Stimulated activated CD8-positive, alpha-beta memory T cell treated with anti-CD3 and anti-CD28 coated beads, Interleukin-12 subunit alpha, Interleukin-12 subunit beta, amount 100 ng/mL, for 1 hour (primary cell): ENCODE results near the gene CCDC57.
"Not testable (repeated sequence)": the region's sequence is repeated elsewhere in the genome, so short reads cannot be mapped to it uniquely, and the experiment has no call there.

Source experiments
- DNase-seq: peaks from one replicate; pipeline ENCODE4 v3.0.0-alpha.2; 2020; ENCODE audit warnings: low read depth

CCDC57 gene

GRCh38 chr17:82175951-82176350 lies 36.7 kb downstream of the CCDC57 start:
- DNase-seq = no peak

- no peak for DNase-seq
Observed at GRCh38 chr17:82175201-82175600, 37.4 kb downstream of the CCDC57 start.

GRCh38 chr17:82174042-82174857 lies 38.4 kb downstream of the CCDC57 start:
- DNase-seq = not testable (repeated sequence)

GRCh38 chr17:82173351-82174041 lies 39.1 kb downstream of the CCDC57 start:
- no peak for DNase-seq

GRCh38 chr17:82172486-82173160 lies 40.0 kb downstream of the CCDC57 start:
- DNase-seq = no peak

GRCh38 chr17:82171750-82172375 lies 40.8 kb downstream of the CCDC57 start:
- DNase-seq = no peak

GRCh38 chr17:82170412-82170961 lies 42.2 kb downstream of the CCDC57 start:
- no peak for DNase-seq

- no peak for DNase-seq
Observed at GRCh38 chr17:82168568-82168967, 44.1 kb downstream of the CCDC57 start.

GRCh38 chr17:82167028-82167427 lies 45.6 kb downstream of the CCDC57 start:
- no peak for DNase-seq

GRCh38 chr17:82164853-82165252 lies 47.8 kb downstream of the CCDC57 start:
- no peak for DNase-seq

- DNase-seq = no peak
Observed at GRCh38 chr17:82161216-82161615, 51.4 kb downstream of the CCDC57 start.

GRCh38 chr17:82160075-82160474 lies 52.6 kb downstream of the CCDC57 start:
- no peak for DNase-seq

GRCh38 chr17:82158825-82159224 lies 53.8 kb downstream of the CCDC57 start:
- no peak for DNase-seq

GRCh38 chr17:82157046-82158035 lies 55.3 kb downstream of the CCDC57 start:
- DNase-seq = no peak

- DNase-seq = no peak
Observed at GRCh38 chr17:82156284-82156925, 56.2 kb downstream of the CCDC57 start.

- no peak for DNase-seq
Observed at GRCh38 chr17:82155606-82156005, 57.0 kb downstream of the CCDC57 start.

- no peak for DNase-seq
Observed at GRCh38 chr17:82154881-82155331, 57.7 kb downstream of the CCDC57 start.

- peak; percentile 75 for DNase-seq
Observed at GRCh38 chr17:82153745-82154375, 58.8 kb downstream of the CCDC57 start.

- DNase-seq = no peak
Observed at GRCh38 chr17:82153295-82153691, 59.3 kb downstream of the CCDC57 start.
